Gastroesophageal sphincter (tissue), 4 donors: Measurements from ENCODE around the gene FAN1. TPM values are rescaled to one million over a fixed set of nuclear protein-coding genes. Genes with fewer than 3 reads are reported as not detected.

Experiments used
- ATAC-seq: fragments of 150-250 bp; one replicate; pipeline ENCODE4 v1.9.1; 2016; ENCODE audit warnings: mild to moderate bottlenecking, moderate library complexity
- H3K27ac ChIP-seq, 4 donors: fragments of 200-600 bp; sonication (generic) in 3 of 4; 1 replicate in 3 of 4; 2 replicates in 1 of 4; pipeline ENCODE4 v1.5.1; 2016 to 2019
- H3K27me3 ChIP-seq: fragments of 200-600 bp; sonication (generic); one replicate; pipeline ENCODE4 v1.5.1; 2019
- H3K36me3 ChIP-seq, 2 donors: fragments of 200-600 bp; sonication (generic); one replicate each; pipeline ENCODE4 v1.5.1; 2019; ENCODE audit warnings: control low read depth in 1 of 2
- H3K4me1 ChIP-seq, 3 donors: fragments of 200-600 bp; sonication (generic); 1 replicate in 2 of 3; 2 replicates in 1 of 3; pipeline ENCODE4 v1.5.1; 2016 to 2019; ENCODE audit warnings: control low read depth in 2 of 3
- H3K4me3 ChIP-seq, 2 donors: fragments of 200-600 bp; sonication (generic); one replicate each; pipeline ENCODE4 v1.5.1; 2019; ENCODE audit warnings: mild to moderate bottlenecking in 1 of 2, moderate library complexity in 1 of 2
- H3K9me3 ChIP-seq, 3 donors: fragments of 200-600 bp; sonication (generic); one replicate each; pipeline ENCODE4 v1.5.1; 2017 to 2019; ENCODE audit warnings: control low read depth in 2 of 3
- EP300 ChIP-seq: sonication (generic); formaldehyde crosslinking; IDR thresholded peaks from one replicate; pipeline ENCODE4 v1.6.1; 2017; ENCODE audit warnings: antibody characterized with exemption, mild to moderate bottlenecking
- POLR2A ChIP-seq, 2 donors: fragments of 450-650 bp; IDR thresholded peaks; one replicate each; pipeline ENCODE4 v1.6.1; 2017; ENCODE audit warnings: antibody characterized with exemption in 2 of 2, mild to moderate bottlenecking in 2 of 2, moderate library complexity in 1 of 2
- POLR2AphosphoS5 ChIP-seq: sonication (generic); formaldehyde crosslinking; IDR thresholded peaks from one replicate; pipeline ENCODE4 v1.6.1; 2017; ENCODE audit warnings: antibody characterized with exemption
- WGBS, 2 donors: methylation state at CpG; one replicate each; pipeline ENCODE4 v1.1.5; 2018; ENCODE audit warnings: low coverage in 1 of 2; 5-methylcytosine and 5-hydroxymethylcytosine counted together
- total RNA-seq, 4 donors: library from RNA; depleted of rRNA; stranded (reverse); fragments of >200 nt; gene quantifications; one replicate each; pipeline ENCODE4 v1.1.0, GENCODE V29; 2016
- TF ChIP-seq, protein P1 (sequence below), 4 experiments: fragments of 200-600 bp in 2 of 4; fragments of 450-650 bp in 2 of 4; sonication (generic) in 1 of 4; IDR thresholded peaks; one replicate each; pipeline ENCODE4 v1.5.1; 2017 to 2019; ENCODE audit warnings: antibody characterized with exemption in 4 of 4, mild to moderate bottlenecking in 2 of 4, moderate library complexity in 2 of 4

The FAN1 gene
- total RNA-seq, 4 donors from 2014 or later = 16.8 to 23.0 (median 22.1) TPM

- Histone ChIP-seq H3K36me3 (peaks cover 0 to 94% of the 10 kb centered on the region in 2 donors), H3K4me3 (no peak overlapping the region), H3K27me3 (no peaks in the 10 kb centered on the region), H3K9me3 (no peaks in the 10 kb centered on the region), H3K4me1 (no peaks in the 10 kb centered on the region), H3K27ac (no peak overlapping the region)
- no peak for ATAC-seq
- 73% methylated on average over 3 of the region's 9 CpGs; no CpG with 5 or more reads in 1 of the 2 donors for WGBS, 2 donors
- TF ChIP-seq, protein P1, sequence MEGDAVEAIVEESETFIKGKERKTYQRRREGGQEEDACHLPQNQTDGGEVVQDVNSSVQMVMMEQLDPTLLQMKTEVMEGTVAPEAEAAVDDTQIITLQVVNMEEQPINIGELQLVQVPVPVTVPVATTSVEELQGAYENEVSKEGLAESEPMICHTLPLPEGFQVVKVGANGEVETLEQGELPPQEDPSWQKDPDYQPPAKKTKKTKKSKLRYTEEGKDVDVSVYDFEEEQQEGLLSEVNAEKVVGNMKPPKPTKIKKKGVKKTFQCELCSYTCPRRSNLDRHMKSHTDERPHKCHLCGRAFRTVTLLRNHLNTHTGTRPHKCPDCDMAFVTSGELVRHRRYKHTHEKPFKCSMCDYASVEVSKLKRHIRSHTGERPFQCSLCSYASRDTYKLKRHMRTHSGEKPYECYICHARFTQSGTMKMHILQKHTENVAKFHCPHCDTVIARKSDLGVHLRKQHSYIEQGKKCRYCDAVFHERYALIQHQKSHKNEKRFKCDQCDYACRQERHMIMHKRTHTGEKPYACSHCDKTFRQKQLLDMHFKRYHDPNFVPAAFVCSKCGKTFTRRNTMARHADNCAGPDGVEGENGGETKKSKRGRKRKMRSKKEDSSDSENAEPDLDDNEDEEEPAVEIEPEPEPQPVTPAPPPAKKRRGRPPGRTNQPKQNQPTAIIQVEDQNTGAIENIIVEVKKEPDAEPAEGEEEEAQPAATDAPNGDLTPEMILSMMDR (IDR thresholded peaks at IDR 0.05) = no peak
- TF ChIP-seq POLR2A (IDR thresholded peaks at IDR 0.05) (no peak), POLR2AphosphoS5 (no peak), EP300 (no peak)
Measured at GRCh38 chr15:30925686-30926085, 22.0 kb downstream of the FAN1 start.

DNA sequence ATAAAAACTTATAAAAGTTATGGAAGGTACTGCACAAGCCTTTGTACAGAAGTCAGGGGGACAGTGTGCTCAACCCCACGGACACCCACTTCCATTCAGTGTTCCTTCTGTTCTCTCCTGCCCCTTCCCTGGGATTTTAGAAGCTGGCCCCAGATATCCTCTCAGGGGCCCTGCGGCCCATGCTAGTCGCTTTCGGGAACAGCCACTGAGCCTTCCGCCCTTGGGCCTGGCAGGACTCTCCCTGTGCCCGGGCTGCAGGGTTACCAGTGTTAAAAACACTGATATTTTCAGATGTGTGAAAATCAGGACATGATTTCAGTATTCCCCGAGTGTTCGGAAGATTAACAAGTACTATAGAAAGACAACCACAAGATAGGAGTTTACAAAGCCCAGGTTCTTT, 22.4 kb downstream of the FAN1 start:
- Histone ChIP-seq H3K27me3 (no peaks in the 10 kb centered on the region), H3K4me1 (no peaks in the 10 kb centered on the region), H3K4me3 (no peak overlapping the region), H3K9me3 (no peaks in the 10 kb centered on the region), H3K36me3 (peaks cover 0 to 94% of the 10 kb centered on the region in 2 donors), H3K27ac (no peak overlapping the region)
- WGBS, 2 donors = 92 to 95% methylated on average over 5 of the region's 8 CpGs
- TF ChIP-seq, protein P1 (IDR thresholded peaks at IDR 0.05) = no peak
- TF ChIP-seq POLR2A (IDR thresholded peaks at IDR 0.05) (no peak), POLR2AphosphoS5 (no peak), EP300 (no peak)
- ATAC-seq = no peak

DNA sequence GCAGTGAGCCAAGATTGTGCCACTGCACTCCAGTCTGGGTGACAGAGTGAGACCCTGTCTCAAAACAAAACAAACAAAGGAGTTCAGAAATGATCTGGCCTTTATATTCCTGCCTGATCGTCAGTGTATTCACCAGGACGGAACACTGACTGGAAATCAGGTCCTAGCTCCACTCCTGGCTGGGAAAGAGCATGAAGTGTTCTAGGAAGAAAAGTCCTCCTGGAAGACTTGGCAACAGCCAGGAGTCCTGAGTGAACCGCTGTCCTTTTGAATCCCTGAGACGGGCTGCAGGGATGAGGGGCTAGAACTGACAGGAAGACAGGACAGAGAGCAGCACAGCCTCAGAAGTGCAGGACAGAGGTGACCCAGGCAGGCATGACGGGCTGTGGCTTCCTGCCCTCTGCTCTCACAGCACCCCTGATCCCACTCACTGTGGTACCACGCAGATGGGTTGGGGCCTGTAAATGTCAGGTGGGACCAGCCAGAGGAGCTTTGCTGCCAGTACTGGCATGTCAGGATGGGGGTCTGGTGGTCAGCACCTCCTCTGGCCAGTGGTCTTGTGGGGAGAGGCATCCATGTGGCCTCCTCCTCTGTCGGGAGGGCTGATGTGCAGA, 23.5 kb downstream of the FAN1 start:
- Histone ChIP-seq H3K27ac (no peak overlapping the region), H3K4me3 (no peak overlapping the region), H3K9me3 (no peaks in the 10 kb centered on the region), H3K27me3 (no peaks in the 10 kb centered on the region), H3K36me3 (peaks cover 0 to 91% of the 10 kb centered on the region in 2 donors), H3K4me1 (no peaks in the 10 kb centered on the region)
- TF ChIP-seq POLR2AphosphoS5 (no peak), POLR2A (IDR thresholded peaks at IDR 0.05) (no peak), EP300 (no peak)
- TF ChIP-seq, protein P1 (IDR thresholded peaks at IDR 0.05) = no peak
- 74 to 80% methylated on average over 2 to 4 of the region's 7 CpGs for WGBS, 2 donors
- ATAC-seq = no peak

GRCh38 chr15:30928076-30928475, 24.4 kb downstream of the FAN1 start:
- no peak for ATAC-seq
- no peaks in the 10 kb centered on the region for H3K4me1 ChIP-seq
- H3K9me3 ChIP-seq = no peaks in the 10 kb centered on the region
- 79 to 88% methylated on average over 1 to 5 of the region's 5 CpGs for whole genome bisulfite sequencing, 2 donors
- no peaks in the 10 kb centered on the region for H3K27me3 ChIP-seq
- TF ChIP-seq EP300 = no peak
- H3K36me3 ChIP-seq = peaks cover 0 to 83% of the 10 kb centered on the region in 2 donors
- no peak overlapping the region for H3K4me3 ChIP-seq
- H3K27ac ChIP-seq = no peak overlapping the region

- WGBS, 2 donors = 62 to 70% methylated on average over 4 to 6 of the region's 10 CpGs
- Histone ChIP-seq H3K27ac (no peak overlapping the region), H3K36me3 (peaks cover 0 to 80% of the 10 kb centered on the region in 2 donors), H3K9me3 (no peaks in the 10 kb centered on the region), H3K4me3 (no peak overlapping the region), H3K4me1 (no peaks in the 10 kb centered on the region), H3K27me3 (no peaks in the 10 kb centered on the region)
- TF ChIP-seq, protein P1 (IDR thresholded peaks at IDR 0.05) = no peak
- TF ChIP-seq POLR2AphosphoS5 (no peak), POLR2A (IDR thresholded peaks at IDR 0.05) (no peak), EP300 (no peak)
- no peak for ATAC-seq
Measured at GRCh38 chr15:30929064-30929669, 25.5 kb downstream of the FAN1 start.
